DMS153 treated with DMSO at 0.1 percent for 48 hours (cell line): ENCODE results near the gene RAB11A.

Experiments
- DNase-seq: peaks from one replicate; lab custom pipeline; 2025; ENCODE audit not compliant: unreplicated experiment; lab: John Stamatoyannopoulos, UW

The RAB11A gene

GRCh38 chr15:65869126-65869953, at the start of gene RAB11A:
TSS of gene RAB11A (plus strand) at chr15:65869491. CDS start at chr15:65869586, 95 bp downstream.
- DNase-seq: peak; percentile 65

- no peak for DNase-seq
Observed at GRCh38 chr15:65819563-65819960, 49.7 kb upstream of the RAB11A start.

DNA sequence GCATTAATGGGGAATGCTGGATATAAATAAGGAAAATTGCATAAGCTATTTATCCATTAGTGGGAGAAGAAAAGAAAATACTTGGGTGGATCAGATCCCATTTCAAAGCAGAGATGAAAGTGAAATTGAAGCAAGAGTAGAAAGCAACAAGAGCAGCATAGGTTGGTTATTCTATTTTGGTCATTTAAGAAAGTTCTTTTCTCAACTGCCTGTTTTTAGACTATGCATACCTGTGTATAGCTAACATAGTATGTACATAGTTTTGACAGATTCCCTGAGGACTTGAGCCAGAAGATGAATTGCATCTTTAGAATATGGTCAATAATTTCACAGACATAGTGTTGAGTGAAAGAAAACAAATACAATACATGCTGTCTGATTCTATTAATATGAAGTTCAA, 48.2 kb upstream of the RAB11A start:
- DNase-seq: no peak

- DNase-seq: no peak
Observed at GRCh38 chr15:65822316-65822715, 47.0 kb upstream of the RAB11A start.

GRCh38 chr15:65824031-65824743, 45.1 kb upstream of the RAB11A start:
- no peak for DNase-seq

- no peak for DNase-seq
Observed at GRCh38 chr15:65824941-65825544, 44.2 kb upstream of the RAB11A start.

- DNase-seq: no peak
Observed at GRCh38 chr15:65827065-65827464, 42.2 kb upstream of the RAB11A start.

GRCh38 chr15:65828585-65828984, 40.7 kb upstream of the RAB11A start:
- no peak for DNase-seq

DNA sequence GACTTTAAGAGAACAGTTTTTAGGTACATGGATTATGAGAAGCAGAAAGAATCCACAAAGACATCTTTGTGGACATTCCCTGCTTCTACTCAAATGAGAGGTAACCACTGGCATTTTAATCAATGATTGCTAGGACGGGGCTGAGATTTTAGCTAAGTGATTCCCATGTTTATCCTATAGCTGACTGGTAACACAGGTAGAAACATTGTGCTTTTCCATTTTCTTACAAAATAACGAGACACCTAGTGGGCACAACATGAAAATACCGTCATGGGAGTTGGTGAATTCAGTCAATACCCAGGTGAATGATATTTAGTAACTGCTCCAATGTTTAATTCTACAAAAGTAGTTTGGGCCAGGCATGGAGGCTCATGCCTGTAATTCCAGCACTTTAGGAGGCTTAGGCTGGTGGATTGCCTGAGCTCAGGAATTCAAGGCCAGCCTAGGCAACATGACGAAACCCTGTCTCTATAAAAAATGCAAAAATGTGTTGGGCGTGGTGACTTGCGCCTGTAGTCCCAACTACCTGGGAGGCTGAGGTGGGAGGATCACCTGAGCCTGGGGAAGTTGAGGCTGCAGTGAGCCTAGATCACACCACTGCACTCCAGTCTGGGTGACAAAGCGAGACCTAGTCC, 40.0 kb upstream of the RAB11A start:
- no peak for DNase-seq

DNA sequence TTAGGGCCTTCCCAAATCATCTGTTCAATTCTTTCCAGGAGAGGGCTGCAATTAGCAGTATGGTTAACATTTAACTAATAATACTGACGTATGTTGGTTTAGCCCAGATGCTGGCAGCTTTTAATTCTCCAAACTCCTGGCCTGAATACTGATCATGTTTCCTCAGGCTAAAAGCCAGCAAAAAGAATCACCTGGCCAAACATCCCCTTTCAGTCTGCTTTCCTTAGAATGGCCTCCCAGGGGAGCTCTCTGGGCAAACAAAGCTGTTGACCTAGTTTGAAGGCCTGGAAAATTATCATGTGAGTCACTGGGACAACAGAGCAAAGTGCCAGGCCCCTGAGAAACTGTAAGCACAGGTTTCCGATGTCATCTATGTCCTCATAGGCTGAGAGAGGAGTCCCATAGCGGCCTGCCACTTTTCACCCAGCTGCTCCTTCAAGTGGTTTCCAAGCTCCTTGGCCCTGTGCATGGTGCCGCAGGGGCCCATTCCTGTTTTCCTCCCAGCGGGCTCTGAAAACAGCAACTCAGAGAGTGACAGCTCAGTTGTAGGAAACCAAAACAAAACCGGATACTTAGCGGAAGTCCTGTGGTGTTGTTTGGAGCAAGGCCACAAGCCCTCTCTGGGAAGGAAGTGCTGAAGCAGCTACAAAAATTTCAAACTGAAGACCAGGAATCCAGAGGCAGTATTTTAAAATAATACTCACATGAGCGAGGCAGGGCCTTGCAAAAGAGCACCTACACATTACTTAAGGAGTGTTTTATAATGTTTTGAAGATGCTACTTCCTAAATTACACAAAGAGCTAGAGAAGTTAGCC, 36.5 kb upstream of the RAB11A start:
- peak; percentile 85 for DNase-seq

DNA sequence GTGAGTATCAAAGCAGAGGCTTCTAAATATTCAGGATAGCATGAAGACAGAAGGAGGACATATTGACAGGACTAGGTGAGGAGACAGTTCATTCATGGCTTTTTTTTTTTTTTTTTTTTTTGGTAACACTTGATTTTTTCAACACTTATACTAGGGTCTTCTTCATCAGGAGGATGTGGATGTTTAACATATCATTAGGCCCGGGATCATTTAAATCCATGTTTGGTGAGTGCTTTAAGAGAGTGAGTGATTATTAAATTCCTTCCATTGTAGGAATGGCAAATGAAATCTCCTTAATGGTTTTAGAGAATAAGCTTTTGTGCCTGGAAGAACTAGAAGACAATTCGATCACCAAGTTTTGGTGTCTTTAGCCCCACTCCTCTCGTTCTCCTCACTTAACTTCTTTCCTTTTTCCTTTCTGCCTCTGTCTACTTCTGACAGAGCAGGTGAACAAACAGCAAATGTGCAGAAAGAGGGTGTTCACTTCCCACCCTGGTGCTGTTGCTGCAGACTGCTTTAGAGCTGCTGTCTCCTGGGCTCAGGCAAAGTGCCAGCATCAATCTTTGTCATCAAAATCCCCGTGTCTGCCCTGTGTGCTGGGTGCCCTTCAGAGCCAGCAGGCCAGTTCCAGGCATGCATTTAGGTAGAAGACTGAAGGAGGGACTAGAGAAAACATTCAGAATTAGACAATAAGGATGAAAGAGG, 35.6 kb upstream of the RAB11A start:
- DNase-seq: peak; percentile 14

GRCh38 chr15:65834603-65835282, 34.5 kb upstream of the RAB11A start:
- no peak for DNase-seq

DNA sequence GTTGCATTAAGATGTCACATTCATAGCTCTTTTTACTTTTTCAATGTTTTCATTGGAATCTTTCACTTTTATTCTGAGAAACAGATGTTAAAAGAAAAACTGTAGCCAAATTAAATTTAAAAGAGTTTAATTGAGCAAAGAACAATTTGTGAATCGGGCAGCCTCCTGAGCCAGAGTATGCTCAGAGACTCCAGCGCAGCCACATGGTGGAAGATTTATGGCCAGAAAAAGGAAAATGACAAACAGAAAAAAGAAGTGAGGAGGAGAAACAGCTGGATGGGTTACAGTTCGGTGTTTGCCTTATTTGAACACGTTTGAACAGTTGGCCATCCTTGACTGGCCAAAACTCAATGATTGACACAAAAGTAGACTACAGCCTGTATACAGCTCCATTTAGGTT, 33.8 kb upstream of the RAB11A start:
- no peak for DNase-seq

DNA sequence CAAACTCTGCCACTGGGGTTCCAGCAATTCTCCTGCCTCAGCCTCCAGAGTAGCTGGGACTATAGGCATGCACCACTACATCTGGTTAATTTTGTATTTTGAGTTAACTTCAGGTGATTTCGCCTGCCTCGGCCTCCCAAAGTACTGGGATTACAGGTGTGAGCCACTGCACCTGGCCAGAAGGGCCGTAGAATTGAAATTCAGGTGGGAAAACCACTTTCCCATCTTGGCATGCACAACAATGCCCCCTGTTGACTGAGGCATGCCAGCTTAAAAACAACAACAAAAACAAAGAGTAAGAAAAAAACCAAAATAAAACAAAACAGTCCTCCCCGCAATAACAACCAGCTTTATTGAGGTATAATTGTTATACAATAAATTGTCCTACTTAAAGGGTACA, 32.6 kb upstream of the RAB11A start:
- DNase-seq: no peak

DNA sequence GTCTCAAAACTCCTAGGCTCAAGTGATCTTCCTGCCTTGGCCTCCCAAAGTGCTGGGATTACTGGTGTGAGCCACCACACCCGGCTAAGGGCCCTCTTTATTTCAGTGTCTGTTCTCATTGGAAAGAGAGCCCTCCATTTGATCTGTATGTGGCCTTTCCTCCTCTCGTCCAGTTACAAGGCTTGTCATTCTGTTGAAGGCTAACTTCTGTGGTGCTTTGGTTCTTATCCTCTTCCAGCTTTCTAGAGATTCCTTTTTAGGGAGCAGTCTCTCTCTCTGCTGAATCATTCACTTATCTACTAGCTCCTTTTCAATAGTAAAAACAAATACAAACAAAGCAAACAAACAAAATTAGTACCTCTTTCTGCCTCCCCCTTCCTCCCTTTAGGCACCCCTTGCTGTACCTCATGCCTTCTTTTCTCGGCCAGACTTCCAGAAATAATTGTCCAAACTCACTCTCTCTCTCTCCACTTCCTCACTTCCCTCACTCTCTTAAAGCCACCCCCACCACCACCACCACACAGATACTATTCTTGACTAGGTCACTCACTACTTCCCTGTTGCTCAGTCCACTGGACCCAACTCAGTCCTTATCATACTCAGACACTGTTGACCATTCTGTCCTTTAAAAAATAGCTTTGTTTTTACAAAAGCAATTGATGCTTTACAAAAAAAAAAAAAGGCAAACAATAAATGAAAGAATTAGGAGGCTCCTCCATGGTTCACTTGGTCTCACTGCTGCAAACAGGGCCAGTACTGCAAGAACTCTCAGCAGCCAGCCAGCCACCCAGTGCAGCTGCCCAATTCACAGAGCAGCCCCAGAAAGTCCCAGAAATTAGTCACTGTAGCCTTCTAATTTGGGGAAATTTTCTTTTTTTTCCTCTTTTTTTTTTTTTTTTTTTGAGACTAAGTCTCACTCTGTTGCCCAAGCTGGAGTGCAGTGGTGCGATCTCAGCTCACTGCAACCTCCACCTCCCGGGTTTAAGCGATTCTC, 31.7 kb upstream of the RAB11A start:
- DNase-seq: no peak

GRCh38 chr15:65839354-65839901, 29.9 kb upstream of the RAB11A start:
- DNase-seq: no peak

GRCh38 chr15:65839985-65840384, 29.3 kb upstream of the RAB11A start:
- DNase-seq: no peak
